Activated T-cell treated with anti-CD3 and anti-CD28 coated beads for 24 hours (primary cell): ENCODE data around the gene PTPRU.

ENCODE experiments used
- DNase-seq: peaks from one replicate; pipeline ENCODE4 v3.0.0-alpha.2; 2020; ENCODE audit warnings: low read depth

Gene PTPRU

GRCh38 chr1:29267321-29268070 is 31.2 kb downstream of the PTPRU start:
- DNase-seq = no peak

DNA sequence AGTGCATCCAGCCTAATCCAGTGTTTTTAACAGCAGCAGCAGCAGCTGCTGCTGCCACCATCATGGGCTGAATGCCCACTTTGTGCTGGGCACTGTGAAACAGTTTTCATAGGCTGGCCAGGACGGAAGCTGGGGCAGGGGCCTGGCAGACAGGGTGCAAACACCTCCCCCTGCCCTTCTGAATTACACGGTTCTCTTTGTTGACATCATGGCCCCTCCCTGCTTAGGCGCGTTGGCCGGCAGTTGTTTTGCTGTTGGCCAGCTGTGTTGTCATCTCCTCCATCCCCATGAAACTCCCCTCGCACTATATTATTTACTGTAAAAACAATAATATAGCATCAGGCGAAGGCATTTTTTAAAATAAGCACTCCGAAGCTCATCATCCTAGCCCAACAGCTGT is 33.1 kb downstream of the PTPRU start:
- DNase-seq = no peak

DNA sequence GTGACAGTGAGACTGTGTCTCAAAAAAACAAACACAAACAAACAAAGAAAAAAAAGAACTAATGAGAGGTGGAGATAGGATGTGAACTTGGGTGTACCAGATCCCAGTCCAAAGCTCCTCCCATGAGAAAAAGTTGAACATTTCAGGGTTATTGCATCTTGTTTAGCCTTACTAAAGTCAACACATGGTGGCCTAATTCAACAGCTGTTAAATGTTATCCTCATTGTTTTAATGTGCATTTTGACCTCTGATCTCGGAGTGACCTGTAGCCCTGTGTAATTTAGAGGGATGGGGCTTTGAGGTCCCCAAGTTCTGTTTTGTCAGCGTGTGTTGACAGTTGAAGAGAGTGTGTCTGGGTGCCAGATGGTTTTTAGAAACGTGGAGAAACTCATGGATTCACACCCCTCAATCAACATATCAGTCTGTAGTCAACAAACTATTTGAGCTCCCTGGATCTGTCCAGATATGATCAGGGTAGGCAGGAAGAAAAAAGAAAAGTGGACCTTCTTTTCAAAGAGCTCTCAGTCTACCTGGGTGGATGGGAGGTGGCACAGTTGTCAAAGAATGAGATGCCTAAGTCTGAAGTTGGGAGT is 34.7 kb downstream of the PTPRU start:
- no peak for DNase-seq

- no peak for DNase-seq
These were observed 35.4 kb downstream of the PTPRU start for GRCh38 chr1:29271724-29272123.

DNA sequence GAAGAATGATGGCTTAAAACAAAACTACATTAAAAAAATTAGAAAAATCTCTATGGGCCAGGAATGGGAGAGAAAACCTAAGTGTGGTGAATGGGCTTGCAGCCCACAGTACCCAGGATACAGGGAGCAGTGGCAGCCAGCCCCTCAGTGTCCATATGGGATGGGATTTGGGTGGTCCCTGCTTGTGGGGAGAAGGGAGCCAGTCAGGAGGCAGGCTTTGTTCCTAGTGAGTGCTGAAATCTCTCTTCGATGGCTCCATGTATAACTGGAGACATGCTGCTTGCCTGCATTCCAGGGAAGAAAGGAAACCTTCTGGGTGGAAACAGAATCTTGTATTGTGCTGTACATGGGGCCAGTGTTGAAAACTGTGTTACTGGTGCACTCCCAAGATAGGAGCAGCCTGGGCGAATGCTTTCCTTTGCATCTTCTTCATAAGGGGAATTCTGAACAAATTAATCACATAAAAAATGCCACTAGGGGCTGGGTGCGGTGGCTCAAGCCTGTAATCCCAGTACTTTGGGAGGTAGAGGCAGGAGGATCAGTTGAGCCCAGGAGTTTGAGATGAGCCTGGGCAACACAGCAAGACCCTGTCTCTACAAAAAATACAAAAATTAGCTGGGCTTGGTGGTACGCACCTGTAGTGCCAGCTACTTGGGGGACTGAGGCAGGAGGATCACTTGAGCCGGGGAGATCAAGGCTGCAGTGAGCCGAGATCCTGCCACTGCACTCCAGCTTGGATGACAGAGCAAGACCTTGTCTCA is 36.0 kb downstream of the PTPRU start:
- no peak for DNase-seq

- DNase-seq = no peak
These were observed 39.1 kb downstream of the PTPRU start for GRCh38 chr1:29275435-29275834.

DNA sequence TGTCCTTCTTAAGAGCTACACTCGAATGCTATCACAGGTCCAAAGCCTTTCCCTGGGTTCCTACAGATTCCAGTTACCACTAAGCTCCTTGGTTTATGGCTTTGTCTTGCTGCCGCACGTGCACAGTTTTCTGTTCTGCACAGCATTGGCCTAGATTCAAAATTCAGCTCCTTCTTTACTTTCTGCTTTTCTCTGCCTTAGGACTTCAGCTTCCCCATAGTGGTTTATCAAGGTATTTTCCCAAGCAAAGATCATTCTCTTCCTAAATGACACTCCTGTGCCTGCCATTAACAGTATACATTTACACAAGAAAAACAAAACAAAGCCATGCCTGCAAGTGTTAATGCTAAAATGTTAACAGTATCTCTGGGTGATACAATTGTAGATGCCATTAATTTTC is 41.8 kb downstream of the PTPRU start:
- no peak for DNase-seq

DNA sequence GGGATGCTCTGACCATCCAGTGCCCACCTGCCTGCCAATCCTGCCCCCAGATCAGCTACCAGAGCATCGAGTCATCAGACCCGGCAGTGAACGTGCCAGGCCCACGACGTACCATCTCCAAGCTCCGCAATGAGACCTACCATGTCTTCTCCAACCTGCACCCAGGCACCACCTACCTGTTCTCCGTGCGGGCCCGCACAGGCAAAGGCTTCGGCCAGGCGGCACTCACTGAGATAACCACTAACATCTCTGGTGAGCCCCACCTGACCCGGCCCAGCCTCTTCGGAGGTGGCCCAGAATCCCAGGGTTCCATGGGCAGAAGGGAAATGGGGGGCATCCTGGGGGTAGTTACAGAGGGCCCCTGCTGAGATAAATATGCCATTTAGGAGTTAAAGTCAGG is 43.1 kb downstream of the PTPRU start:
- no peak for DNase-seq

DNA sequence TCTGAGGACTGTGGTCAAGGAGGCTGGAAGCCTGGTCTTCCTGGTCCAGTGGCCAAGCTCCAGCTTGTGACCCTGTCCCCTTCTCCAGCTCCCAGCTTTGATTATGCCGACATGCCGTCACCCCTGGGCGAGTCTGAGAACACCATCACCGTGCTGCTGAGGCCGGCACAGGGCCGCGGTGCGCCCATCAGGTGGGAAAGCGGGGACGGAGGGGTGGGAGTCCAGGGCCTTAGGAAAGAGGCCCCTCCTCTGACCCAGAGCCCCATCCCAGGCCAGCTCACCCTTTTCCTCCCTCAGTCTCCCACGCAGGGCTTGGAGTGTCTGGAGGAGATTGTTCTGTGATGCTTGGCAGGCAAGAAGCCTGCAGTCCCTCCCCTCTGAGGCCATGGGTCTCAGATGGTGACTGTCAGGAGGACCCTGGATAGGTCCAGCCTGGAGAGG is 43.6 kb downstream of the PTPRU start:
- DNase-seq = no peak

DNA sequence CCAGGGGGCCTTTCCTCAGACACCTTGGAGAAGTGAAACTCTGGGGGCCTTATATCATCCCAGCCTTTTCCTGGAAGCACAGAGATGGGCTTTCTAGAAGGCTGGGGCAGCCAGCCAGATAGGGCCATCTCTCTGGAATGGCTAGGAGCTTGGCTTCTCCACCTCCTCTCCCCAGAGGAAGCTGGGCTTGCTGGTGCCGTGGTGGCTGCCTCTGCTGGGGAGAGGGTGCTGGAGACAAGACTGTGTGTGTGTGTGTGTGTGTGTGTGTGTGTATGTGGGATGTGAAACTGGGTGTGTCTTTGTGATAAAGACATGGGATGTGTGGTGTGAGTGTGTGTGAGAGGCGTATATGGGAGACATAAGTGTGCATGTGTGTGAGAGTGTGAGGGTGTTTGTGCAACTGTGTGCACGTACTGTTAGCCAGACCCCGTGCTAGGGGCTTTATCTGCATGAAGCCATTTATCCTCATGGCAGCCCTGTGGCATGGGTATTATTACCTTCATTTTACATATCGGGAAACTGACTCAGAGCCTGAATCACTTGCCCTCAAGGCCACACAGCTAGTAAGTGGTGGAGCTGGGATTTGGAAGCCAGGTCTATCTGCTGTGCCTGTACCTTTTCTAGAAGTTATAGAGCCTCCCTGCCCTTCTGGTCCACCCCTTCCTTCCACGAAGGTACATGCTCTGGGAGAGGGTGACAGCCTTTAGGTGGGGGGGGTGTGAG is 44.2 kb downstream of the PTPRU start:
- DNase-seq = no peak

DNA sequence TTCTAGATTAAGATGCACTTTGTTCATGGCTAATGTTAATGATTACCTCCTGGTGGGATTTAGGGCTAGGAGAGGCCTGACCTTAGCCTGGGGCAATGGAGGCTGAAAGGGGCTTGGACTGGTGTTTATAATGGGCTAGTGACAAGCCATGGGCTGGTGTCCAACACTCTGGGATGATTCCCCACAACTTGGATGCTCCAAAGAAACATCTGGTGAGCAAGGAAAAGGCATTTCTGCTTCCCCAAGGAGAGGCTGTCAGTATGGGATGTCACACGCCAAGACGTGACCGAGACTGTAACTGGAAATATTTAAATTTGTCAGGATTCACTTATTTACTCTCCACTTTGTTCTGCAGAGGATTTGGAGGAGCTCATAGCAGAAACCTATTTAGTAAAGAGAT is 45.2 kb downstream of the PTPRU start:
- no peak for DNase-seq

GRCh38 chr1:29282135-29282923 is 46.0 kb downstream of the PTPRU start:
- DNase-seq = no peak

DNA sequence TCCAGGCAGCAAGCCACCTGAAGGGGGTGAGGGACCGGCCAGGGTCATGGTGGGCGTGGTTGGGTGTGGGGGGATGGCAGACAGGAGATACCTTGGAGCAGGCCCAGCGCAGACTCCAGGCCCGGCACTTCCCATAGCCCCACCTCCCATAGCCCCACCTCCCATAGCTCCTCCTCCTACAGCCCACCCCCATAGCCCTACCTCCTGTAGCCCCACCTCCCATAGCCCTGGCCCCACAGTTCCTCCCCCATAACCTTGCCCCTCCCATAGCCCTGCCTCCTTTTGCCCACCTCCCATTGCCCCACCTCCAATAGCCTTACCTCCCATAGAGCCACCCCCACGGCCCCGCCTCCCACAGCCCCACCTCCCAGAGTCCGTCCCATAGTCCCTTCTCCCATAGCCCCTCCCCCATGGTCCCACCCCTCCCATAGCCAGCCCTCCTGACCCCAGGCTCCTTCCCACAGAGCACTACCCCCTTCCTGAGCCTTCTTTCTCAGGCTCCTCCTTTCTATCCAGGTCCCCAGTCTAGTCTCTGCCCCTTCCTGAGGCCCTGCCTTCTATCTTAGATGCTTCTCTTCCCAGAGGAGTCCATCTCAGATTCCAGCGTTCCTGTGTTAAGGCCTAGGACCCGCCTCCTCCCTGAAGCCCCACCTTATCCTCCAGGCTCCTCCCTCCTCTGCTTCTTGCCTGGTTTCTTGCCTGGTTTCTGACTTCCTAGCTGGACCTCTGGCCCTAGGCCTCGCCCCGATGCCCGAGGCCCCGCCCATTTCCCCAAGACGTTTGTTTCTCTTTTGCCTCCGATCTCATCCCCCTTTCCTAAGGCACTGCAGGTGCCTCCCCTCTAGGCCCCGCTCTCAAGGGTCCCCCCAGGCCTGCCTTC is 46.8 kb downstream of the PTPRU start:
- DNase-seq = no peak

GRCh38 chr1:29283804-29284195 is 47.5 kb downstream of the PTPRU start:
- DNase-seq = no peak

DNA sequence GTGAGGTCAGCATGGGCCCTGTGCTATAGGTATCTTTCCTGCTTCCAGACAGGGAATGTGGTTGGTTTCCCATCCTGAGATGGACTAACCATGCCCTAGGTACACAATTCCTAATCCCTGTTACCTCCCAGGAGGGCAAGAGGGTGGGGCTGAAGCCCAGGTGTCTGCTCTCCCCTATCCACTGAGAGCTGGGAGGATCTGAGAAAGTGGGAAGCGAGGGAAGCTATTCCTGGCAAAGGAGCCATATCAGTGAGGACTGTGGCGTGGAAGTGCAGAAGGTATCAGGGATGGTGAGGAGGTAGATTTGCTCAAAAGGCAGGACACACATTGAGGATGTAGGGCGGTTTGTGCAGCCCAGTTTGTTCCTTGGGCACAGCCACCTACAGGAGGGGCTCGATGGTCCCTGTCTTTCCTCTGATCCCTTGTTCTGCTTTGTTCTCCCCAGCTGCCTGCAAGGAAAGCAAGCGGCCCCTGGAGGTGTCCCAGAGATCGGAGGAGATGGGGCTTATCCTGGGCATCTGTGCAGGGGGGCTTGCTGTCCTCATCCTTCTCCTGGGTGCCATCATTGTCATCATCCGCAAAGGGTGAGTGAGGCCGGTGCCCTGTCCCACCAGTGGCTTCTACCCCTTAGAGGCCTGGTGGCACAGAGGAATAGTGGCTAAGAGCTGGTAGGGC is 48.1 kb downstream of the PTPRU start:
- no peak for DNase-seq

DNA sequence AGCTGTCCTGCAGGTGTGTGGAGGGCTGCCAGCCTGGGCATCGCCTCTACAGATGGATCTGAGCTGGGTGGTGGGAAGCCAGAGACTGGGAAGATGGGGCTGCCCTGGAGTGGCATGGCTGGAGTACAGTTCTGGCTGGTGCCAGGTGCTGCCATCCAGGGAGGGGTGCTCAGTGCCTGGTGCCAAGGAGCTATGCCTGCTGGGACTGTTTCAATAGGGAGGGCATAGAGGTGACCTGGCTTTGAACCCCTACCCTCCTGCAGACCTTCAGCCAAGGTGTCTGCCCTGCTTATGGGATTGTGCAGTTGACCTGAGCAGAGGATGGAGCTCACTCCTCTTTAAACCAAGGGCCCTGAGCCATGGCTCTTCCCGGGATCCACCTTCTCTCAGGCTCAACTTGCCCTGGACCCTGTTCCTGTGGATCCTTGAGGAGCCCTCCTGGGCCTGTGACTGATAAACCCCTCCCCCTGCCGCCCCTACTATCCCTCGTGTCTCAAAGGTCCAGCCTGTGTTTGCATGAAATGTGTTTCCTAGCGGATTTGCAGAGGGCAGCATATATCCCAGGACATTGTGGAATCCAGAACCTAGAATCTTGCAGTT is 48.7 kb downstream of the PTPRU start:
- DNase-seq = no peak

GRCh38 chr1:29285771-29286170 is 49.4 kb downstream of the PTPRU start:
- no peak for DNase-seq

DNA sequence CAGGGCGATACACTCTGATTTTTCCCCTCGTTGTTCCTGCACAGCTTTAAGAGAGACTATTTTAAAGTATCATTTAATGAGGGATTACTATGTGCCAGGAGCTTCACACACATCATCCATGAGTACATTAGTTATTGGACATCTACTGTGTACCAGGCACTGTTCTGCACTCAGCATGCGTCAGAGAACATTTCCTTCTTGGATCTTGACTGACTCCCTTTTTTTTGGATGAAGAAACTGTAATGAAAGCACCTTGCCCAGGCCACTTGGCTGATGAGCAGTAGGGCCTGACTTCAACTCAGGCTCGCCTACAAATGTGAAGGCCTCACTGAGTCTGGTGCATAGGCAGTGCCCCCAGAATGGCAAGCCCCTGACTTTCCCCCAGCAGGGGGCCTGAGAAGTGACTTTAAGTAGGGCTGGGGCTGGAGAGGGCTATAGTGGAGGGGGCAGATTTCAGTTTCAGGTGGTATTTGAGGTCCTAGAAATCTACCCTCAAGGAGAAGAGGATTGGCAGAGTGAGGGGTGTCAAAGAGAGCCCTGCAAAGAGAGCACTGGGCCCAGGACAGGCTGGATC is 50.0 kb downstream of the PTPRU start:
- DNase-seq = no peak

- no peak for DNase-seq
These were observed 53.2 kb downstream of the PTPRU start for GRCh38 chr1:29289493-29289892.
